Measurements from ENCODE around the gene MRGPRE.

MRGPRE gene

GRCh38 chr11:3225826-3226750 lies 6.1 kb downstream of the MRGPRE start:
- DNase-seq = no peak

- peak; percentile 15 for DNase-seq
Observed at GRCh38 chr11:3225159-3225758, 7.0 kb downstream of the MRGPRE start.

GRCh38 chr11:3224401-3225057 lies 7.7 kb downstream of the MRGPRE start:
- DNase-seq = peak; percentile 21

GRCh38 chr11:3223932-3224381 lies 8.3 kb downstream of the MRGPRE start:
- DNase-seq = peak; percentile 10

GRCh38 chr11:3222941-3223915 lies 9.0 kb downstream of the MRGPRE start:
- DNase-seq = peak; percentile 23

- DNase-seq = no peak
Observed at GRCh38 chr11:3222003-3222855, 10.0 kb downstream of the MRGPRE start.

GRCh38 chr11:3221408-3222002 lies 10.7 kb downstream of the MRGPRE start:
- DNase-seq = no peak

GRCh38 chr11:3220521-3221407 lies 11.5 kb downstream of the MRGPRE start:
- DNase-seq = no peak

- DNase-seq = no peak
Observed at GRCh38 chr11:3220101-3220500, 12.1 kb downstream of the MRGPRE start.

GRCh38 chr11:3219281-3219892 lies 12.8 kb downstream of the MRGPRE start:
- no peak for DNase-seq

- DNase-seq = no peak
Observed at GRCh38 chr11:3218483-3219280, 13.5 kb downstream of the MRGPRE start, which contains the start of gene MRGPRG. Gene MRGPRG, minus strand, starts transcription at chr11:3218813. Its CDS starts 0 bp downstream, at chr11:3218813.

- DNase-seq = no peak
Observed at GRCh38 chr11:3217818-3218482, 14.3 kb downstream of the MRGPRE start.

GRCh38 chr11:3216027-3216525 lies 16.1 kb downstream of the MRGPRE start:
- DNase-seq = no peak

- no peak for DNase-seq
Observed at GRCh38 chr11:3215346-3216026, 16.7 kb downstream of the MRGPRE start.

- DNase-seq = no peak
Observed at GRCh38 chr11:3214420-3214699, 17.9 kb downstream of the MRGPRE start.

GRCh38 chr11:3213659-3214419 lies 18.4 kb downstream of the MRGPRE start:
- DNase-seq = no peak

GRCh38 chr11:3208272-3208671 lies 23.9 kb downstream of the MRGPRE start:
- no peak for DNase-seq
